ENCODE results near the gene TSPO. TPM values are rescaled to one million over a fixed set of nuclear protein-coding genes. Genes with fewer than 3 reads are reported as not detected.

The TSPO gene
- total and polyA plus RNA-seq, 9 of the 15 experiments (the other 6 are each of a cell fraction or from before 2014, with no cell fraction given), result 4.9 to 126 (median 25.3) TPM

GRCh38 chr22:43128928-43129424 lies 22.4 kb upstream of the TSPO start:
- no peak overlapping the region for H3K4me2 ChIP-seq (ENCODE audit: insufficient read depth, low read length)
- FAIRE-seq (no peak), DNase-seq (ENCODE audit: extremely low read depth in 1 of 4, low spot score in 3 of 4) (peak; percentile 58 to 66 (median 64)), ATAC-seq (peak; percentile 86)
- ChIA-PET POLR2A (no interaction called here), CTCF (ENCODE audit: low intra/inter-chr PET ratio) (no interaction called here)
- H3K9me1 ChIP-seq (ENCODE audit: control insufficient read depth, insufficient read depth, low read length), result no peaks in the 10 kb centered on the region
- TF ChIP-seq RBFOX2 (IDR thresholded peaks at IDR 0.05; ENCODE audit: low read depth, low read length) (0 out of 2 replicates have a peak, but pooled peaks have one; percentile 28), RCOR1 (IDR thresholded peaks at IDR 0.05; ENCODE audit: borderline replicate concordance in 1 of 2, low read depth in 2 of 2, low read length in 2 of 2) (0 out of 4 replicates have a peak, but pooled peaks of 1 of the 2 experiments have one; percentile 15), ZFX (CRISPR knock-in tag; IDR thresholded peaks at IDR 0.05) (peak; percentile 18; the same call in 1 of the 2 replicates), FOXA3 (CRISPR knock-in tag; conservative IDR thresholded peaks at IDR 0.05 in 1 of 2, IDR thresholded peaks at IDR 0.05 in 1 of 2) (no peak), MAZ (CRISPR knock-in tag; conservative IDR thresholded peaks at IDR 0.05 in 1 of 2, IDR thresholded peaks at IDR 0.05 in 1 of 2) (0 out of 4 replicates have a peak, but pooled peaks of 1 of the 2 experiments have one; percentile 35), GTF2B (IDR thresholded peaks at IDR 0.05; ENCODE audit: extremely low read depth, insufficient read length) (no peak), VEZF1 (CRISPR knock-in tag; IDR thresholded peaks at IDR 0.05) (peak; percentile 55), ARID2 (IDR thresholded peaks at IDR 0.05) (no peak), DDX20 (tag; IDR thresholded peaks at IDR 0.05; ENCODE audit: low read depth) (no peak), POLR2G (IDR thresholded peaks at IDR 0.05; ENCODE audit: low read depth, low read length) (peak; percentile 60), CTBP1 (IDR thresholded peaks at IDR 0.05; ENCODE audit: borderline replicate concordance) (0 out of 2 replicates have a peak, but pooled peaks have one; percentile 18), DLX4 (CRISPR knock-in tag; IDR thresholded peaks at IDR 0.05) (no peak), MXD1 (CRISPR knock-in tag; IDR thresholded peaks at IDR 0.05; ENCODE audit: borderline replicate concordance, poor library complexity, severe bottlenecking) (no peak), CBFA2T2 (conservative IDR thresholded peaks at IDR 0.05) (0 out of 2 replicates have a peak, but pooled peaks have one; percentile 13), ZNF408 (CRISPR knock-in tag; IDR thresholded peaks at IDR 0.05; ENCODE audit: low read depth) (no peak), ELF4 (CRISPR knock-in tag; IDR thresholded peaks at IDR 0.05) (no peak), CBFA2T3 (IDR thresholded peaks at IDR 0.05) (peak; percentile 42), SUPT5H (IDR thresholded peaks at IDR 0.05) (peak; percentile 30; the same call in 1 of the 2 replicates)
- H3K4me1 ChIP-seq (replicated peaks in 1 of 2; ENCODE audit: control insufficient read depth in 2 of 2, insufficient read depth in 2 of 2, low read length in 2 of 2), result peaks cover 8 to 40% of the 10 kb centered on the region in 2 experiments; a peak in 4 of 5 replicates
- H3K4me3 ChIP-seq, result no peak overlapping the region
- no peaks in the 10 kb centered on the region for H3K79me2 ChIP-seq (ENCODE audit: control insufficient read depth, insufficient read depth, low read length)
- no peak overlapping the region for H3K27ac ChIP-seq (ENCODE audit: extremely low read depth, low read depth, low read length)
- no peak overlapping the region for H2AFZ ChIP-seq (ENCODE audit: low read depth, low read length)
- H3K36me3 ChIP-seq (ENCODE audit: control insufficient read depth, insufficient read depth, low read length), result peaks cover 20% of the 10 kb centered on the region; the same call in 2 of the 3 replicates
- H4K20me1 ChIP-seq (replicated peaks; ENCODE audit: control insufficient read depth, insufficient read depth, low read length), result no peaks in the 10 kb centered on the region
- peak overlapping the region in 1 of 2 experiments; percentile 35; a peak in 1 of 4 replicates for H3K9ac ChIP-seq (ENCODE audit: insufficient read depth in 1 of 2, low read depth in 2 of 2, low read length in 2 of 2)
- in situ Hi-C loops (cut with MboI), result no loop called here
- no peaks in the 10 kb centered on the region for H3K27me3 ChIP-seq (ENCODE audit: control insufficient read depth in 2 of 2, insufficient read depth in 2 of 2, low read length in 2 of 2)
- no TSS peak for BruUV-seq (replicated peaks)
- H3K9me3 ChIP-seq (replicated peaks; ENCODE audit: control insufficient read depth, insufficient read depth, low read depth, low read length), result no peaks in the 10 kb centered on the region
- intact Hi-C loops (cut with micrococcal nuclease), result no loop called here
- 27% methylated on average over 17 of the region's 20 CpGs for WGBS (ENCODE audit: insufficient coverage, low coverage, missing lambda C conversion rate)
